SK-N-SH (cell line): ENCODE measurements around the gene FIGNL2. TPM values are rescaled to one million over a fixed set of nuclear protein-coding genes. Genes with fewer than 3 reads are reported as not detected.

Experiments used
- CTCF ChIA-PET: fragments of 300-600, 350-600 bp; formaldehyde crosslinking; extraction: SDS; loops from one replicate; lab custom pipeline; 2021; lab: Yijun Ruan, JAX
- POLR2A ChIA-PET: fragments of 350-600 bp; sonication (Branson Sonifier 250); formaldehyde crosslinking; extraction: SDS; loops from one replicate; lab custom pipeline; 2020; ENCODE audit warnings: antibody characterized with exemption, inconsistent platforms; lab: Yijun Ruan, JAX
- DNase-seq: peaks from one replicate; pipeline ENCODE4 v3.0.0; 2012
- H2AFZ ChIP-seq: fragments of 200-600 bp; sonication (generic); 2 replicates; pipeline ENCODE4 v1.8.1; 2016; ENCODE audit warnings: antibody characterized with exemption, mild to moderate bottlenecking, low read depth
- H3F3A ChIP-seq: fragments of 200-600 bp; sonication (generic); replicated peaks from 2 replicates; pipeline ENCODE3; 2016; ENCODE audit warnings: antibody characterized with exemption, mild to moderate bottlenecking; ENCODE audit not compliant: insufficient read depth
- H3K27ac ChIP-seq, 2 experiments: fragments of 200-500 bp in 1 of 2; fragments of 200-600 bp in 1 of 2; sonication (Bioruptor generic) in 1 of 2; sonication (generic), shearing (Covaris generic) in 1 of 2; 2 replicates each; pipeline versions ENCODE4 v1.5.1 to v1.6.1; 2014 to 2016; ENCODE audit warnings: low read depth in 2 of 2, inconsistent platforms in 1 of 2, low read length in 1 of 2, mild to moderate bottlenecking in 1 of 2, mixed read lengths in 1 of 2
- H3K27me3 ChIP-seq: fragments of 200-600 bp; sonication (generic), shearing (Covaris generic); 2 replicates; pipeline ENCODE4 v1.6.1; 2016; ENCODE audit warnings: mixed run types; ENCODE audit not compliant: insufficient read depth
- H3K36me3 ChIP-seq, 2 experiments: fragments of 200-500 bp in 1 of 2; fragments of 200-600 bp in 1 of 2; sonication (Bioruptor generic) in 1 of 2; sonication (generic) in 1 of 2; replicated peaks in 1 of 2; 2 replicates each; pipeline versions ENCODE3 to v1.5.1; 2014 to 2016; ENCODE audit warnings: low read length in 1 of 2, mild to moderate bottlenecking in 1 of 2; ENCODE audit not compliant: insufficient read depth in 2 of 2, control insufficient read depth in 1 of 2
- H3K4me1 ChIP-seq, 2 experiments: fragments of 200-500 bp in 1 of 2; fragments of 200-600 bp in 1 of 2; sonication (Bioruptor generic) in 1 of 2; sonication (generic), shearing (Covaris generic) in 1 of 2; 2 replicates each; pipeline versions ENCODE4 v1.5.1 to v1.6.1; 2014 to 2016; ENCODE audit warnings: low read depth in 1 of 2, low read length in 1 of 2, mixed run types in 1 of 2; ENCODE audit not compliant: insufficient read depth in 2 of 2, control insufficient read depth in 1 of 2
- H3K4me2 ChIP-seq: fragments of 200-600 bp; sonication (generic), shearing (Covaris generic); 2 replicates; pipeline ENCODE4 v1.6.1; 2017; ENCODE audit warnings: mixed run types
- H3K4me3 ChIP-seq, 2 experiments: fragments of 200-500 bp in 1 of 2; fragments of 200-600 bp in 1 of 2; sonication (Bioruptor generic) in 1 of 2; sonication (generic), shearing (Covaris generic) in 1 of 2; 2 replicates each; pipeline versions ENCODE4 v1.5.1 to v1.8.1; 2014 to 2016; ENCODE audit warnings: low read depth in 2 of 2, inconsistent platforms in 1 of 2, low read length in 1 of 2, mild to moderate bottlenecking in 1 of 2, mixed read lengths in 1 of 2, moderate library complexity in 1 of 2
- H3K79me2 ChIP-seq: fragments of 200-600 bp; sonication (generic); 2 replicates; pipeline ENCODE4 v1.8.1; 2017; ENCODE audit warnings: mild to moderate bottlenecking; ENCODE audit not compliant: insufficient read depth
- H3K9ac ChIP-seq: fragments of 200-600 bp; sonication (generic); 2 replicates; pipeline ENCODE4 v1.6.1; 2017; ENCODE audit warnings: mixed run types
- H3K9me2 ChIP-seq: fragments of 200-600 bp; sonication (generic); 2 replicates; pipeline ENCODE4 v1.6.1; 2017; ENCODE audit warnings: mixed run types
- H3K9me3 ChIP-seq: fragments of 200-600 bp; sonication (generic); 2 replicates; pipeline ENCODE4 v1.6.1; 2017; ENCODE audit warnings: mixed run types, mild to moderate bottlenecking, moderate library complexity
- H4K20me1 ChIP-seq: fragments of 200-600 bp; sonication (generic); 2 replicates; pipeline ENCODE4 v1.6.1; 2017; ENCODE audit warnings: mild to moderate bottlenecking, mixed run types; ENCODE audit not compliant: insufficient read depth
- CHD2 ChIP-seq: fragments of 150-350 bp; IDR thresholded peaks from 2 replicates; pipeline ENCODE4 v1.6.1; 2018; ENCODE audit warnings: low read length; ENCODE audit not compliant: partially characterized antibody
- CTCF ChIP-seq: fragments of 200-600 bp; sonication (generic); IDR thresholded peaks from 2 replicates; pipeline ENCODE4 v1.6.1; 2017; ENCODE audit warnings: antibody characterized with exemption, mild to moderate bottlenecking, moderate library complexity
- ELF1 ChIP-seq: IDR thresholded peaks from 2 replicates; pipeline ENCODE4 v1.4.0; 2012
- EP300 ChIP-seq, 2 experiments: IDR thresholded peaks; 2 replicates each; pipeline versions ENCODE4 v1.4.0 to v1.6.1; 2012; ENCODE audit warnings: borderline replicate concordance in 1 of 2, low read depth in 1 of 2, low read length in 1 of 2
- EZH2phosphoT487 ChIP-seq: fragments of 200-600 bp; sonication (generic); IDR thresholded peaks from 2 replicates; pipeline ENCODE4 v1.6.1; 2017; ENCODE audit warnings: low read depth, mixed run types, mild to moderate bottlenecking, antibody characterized with exemption, moderate library complexity, borderline replicate concordance
- FOSL2 ChIP-seq: IDR thresholded peaks from 2 replicates; pipeline ENCODE4 v1.4.0; 2012; ENCODE audit warnings: low read depth, mild to moderate bottlenecking, moderate library complexity, borderline replicate concordance
- FOXJ3 ChIP-seq: sonication (generic); formaldehyde crosslinking; IDR thresholded peaks from 2 replicates; pipeline ENCODE4 v1.5.1; 2020; ENCODE audit warnings: mild to moderate bottlenecking, missing genetic modification reagents
- FOXM1 ChIP-seq: IDR thresholded peaks from 2 replicates; pipeline ENCODE4 v1.4.0; 2012; ENCODE audit warnings: low read depth, mild to moderate bottlenecking
- GABPA ChIP-seq: IDR thresholded peaks from 2 replicates; pipeline ENCODE4 v1.4.0; 2012; ENCODE audit warnings: low read depth, mild to moderate bottlenecking
- GATA2 ChIP-seq: sonication (generic); formaldehyde crosslinking; IDR thresholded peaks from 2 replicates; pipeline ENCODE4 v1.5.0; 2020; ENCODE audit warnings: mild to moderate bottlenecking, missing genetic modification reagents
- JUND ChIP-seq: IDR thresholded peaks from 2 replicates; pipeline ENCODE4 v1.4.0; 2012
- MXI1 ChIP-seq: IDR thresholded peaks from 2 replicates; pipeline ENCODE4 v1.6.1; 2012; ENCODE audit warnings: mild to moderate bottlenecking, low read depth, low read length, improper control_type of control experiment
- NFIC ChIP-seq: IDR thresholded peaks from 2 replicates; pipeline ENCODE4 v1.4.0; 2012; ENCODE audit warnings: borderline replicate concordance
- NRF1 ChIP-seq: IDR thresholded peaks from 2 replicates; pipeline ENCODE4 v1.6.1; 2012; ENCODE audit warnings: low read depth, mild to moderate bottlenecking, low read length
- RAD21 ChIP-seq: IDR thresholded peaks from 2 replicates; pipeline ENCODE4 v1.6.1; 2012; ENCODE audit warnings: mild to moderate bottlenecking, low read length
- SIN3A ChIP-seq: IDR thresholded peaks from 2 replicates; pipeline ENCODE4 v1.6.1; 2012; ENCODE audit warnings: low read depth, mild to moderate bottlenecking, low read length, moderate library complexity, borderline replicate concordance
- SMC3 ChIP-seq: IDR thresholded peaks from 2 replicates; pipeline ENCODE4 v1.6.1; 2012; ENCODE audit warnings: low read depth, low read length, improper control_type of control experiment
- TCF12 ChIP-seq: IDR thresholded peaks from 2 replicates; pipeline ENCODE4 v1.4.0; 2012
- TEAD4 ChIP-seq: IDR thresholded peaks from 2 replicates; pipeline ENCODE4 v1.4.0; 2012; ENCODE audit warnings: mild to moderate bottlenecking, borderline replicate concordance; ENCODE audit not compliant: insufficient read depth
- USF1 ChIP-seq: IDR thresholded peaks from 2 replicates; pipeline ENCODE4 v1.4.0; 2012; ENCODE audit warnings: low read depth, borderline replicate concordance
- YY1 ChIP-seq: IDR thresholded peaks from 2 replicates; pipeline ENCODE4 v1.4.0; 2012; ENCODE audit warnings: low read depth, mild to moderate bottlenecking
- whole genome bisulfite sequencing: methylation state at CpG from one replicate; pipeline ENCODE4 v1.1.6; 2017; ENCODE audit warnings: low lambda C conversion rate; 5-methylcytosine and 5-hydroxymethylcytosine counted together
- polyA plus RNA-seq, 3 experiments: library from polyadenylated mRNA; depleted of rRNA; stranded (reverse); fragments of >200 nt; gene quantifications; 2 replicates each; pipeline ENCODE4 v1.2.3, GENCODE V29; 2012
- TF ChIP-seq, protein P1 (sequence below): IDR thresholded peaks from 2 replicates; pipeline ENCODE4 v1.4.0; 2012; ENCODE audit warnings: low read depth, borderline replicate concordance

Gene FIGNL2
- polyA plus RNA-seq, 1 of the 3 experiments (the other 2 are of a cell fraction), result 0.05 TPM

- H3F3A ChIP-seq, result no peaks in the 10 kb centered on the region
- H4K20me1 ChIP-seq, result no peaks in the 10 kb centered on the region
- CTCF ChIA-PET, result interaction anchor here (0.9 to 4.8 kb wide), 7 partner anchors 12 to 186 kb away, joined by 4 to 25 read pairs (median 7); a partner anchor contains a TSS
- no peak overlapping the region for H3K9ac ChIP-seq
- no peaks in the 10 kb centered on the region for H3K79me2 ChIP-seq
- no peaks in the 10 kb centered on the region for H3K9me3 ChIP-seq
- H2AFZ ChIP-seq, result no peak overlapping the region
- no peak overlapping the region for H3K27ac ChIP-seq
- H3K4me2 ChIP-seq, result no peak overlapping the region
- H3K36me3 ChIP-seq, result no peaks in the 10 kb centered on the region
- peaks cover 9% of the 10 kb centered on the region; the same call in 1 of the 2 replicates for H3K27me3 ChIP-seq
- TF ChIP-seq EP300 (IDR thresholded peaks at IDR 0.05; ENCODE audit: borderline replicate concordance in 1 of 2, low read depth in 1 of 2, low read length in 1 of 2), result no peak
- no peak for TF ChIP-seq JUND
- no peak for TF ChIP-seq RAD21
- no peak for TF ChIP-seq TCF12
- no peak for TF ChIP-seq FOXM1
- TF ChIP-seq CTCF, result no peak
- no peak for TF ChIP-seq YY1
- no peak for TF ChIP-seq FOXJ3 (CRISPR knock-in tag)
- no peak for DNase-seq
- POLR2A ChIA-PET, result no interaction called here
- whole genome bisulfite sequencing, result 54% methylated on average over 5 of the region's 5 CpGs
- peaks cover 0 to 49% of the 10 kb centered on the region in 2 experiments; a peak in 1 of 4 replicates for H3K4me1 ChIP-seq
- no peak overlapping the region for H3K4me3 ChIP-seq
- H3K9me2 ChIP-seq, result no peaks in the 10 kb centered on the region
Measured at GRCh38 chr12:51839310-51839947, 9.1 kb downstream of the FIGNL2 start.

DNA sequence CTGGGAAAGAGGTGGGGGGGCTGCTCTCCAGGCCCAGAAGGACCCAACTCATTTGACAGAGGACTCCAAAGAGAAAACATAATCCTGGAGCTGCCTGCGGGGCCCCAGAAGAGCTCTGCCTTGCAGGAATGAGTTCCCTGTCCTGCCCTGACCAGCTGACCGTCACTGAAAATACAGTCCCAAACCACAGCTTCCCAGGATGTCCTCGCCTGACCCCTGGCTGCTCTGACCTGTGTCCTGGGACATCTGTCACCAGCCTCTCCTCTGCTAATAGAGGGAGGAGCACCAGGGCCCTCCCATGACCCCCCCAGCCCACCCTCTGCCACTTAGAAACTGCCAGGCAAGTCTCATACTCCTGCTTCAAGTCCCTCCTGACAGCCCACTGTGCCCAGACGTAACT is 9.8 kb downstream of the FIGNL2 start:
- Histone ChIP-seq H3K27me3 (peaks cover 8% of the 10 kb centered on the region; the same call in 1 of the 2 replicates), H3K27ac (no peak overlapping the region), H3K4me2 (no peak overlapping the region), H4K20me1 (no peaks in the 10 kb centered on the region), H3K36me3 (no peaks in the 10 kb centered on the region), H3K9ac (no peak overlapping the region), H2AFZ (no peak overlapping the region), H3F3A (no peaks in the 10 kb centered on the region), H3K4me1 (peaks cover 0 to 45% of the 10 kb centered on the region in 2 experiments; a peak in 1 of 4 replicates), H3K9me3 (no peaks in the 10 kb centered on the region), H3K79me2 (no peaks in the 10 kb centered on the region), H3K4me3 (no peak overlapping the region), H3K9me2 (no peaks in the 10 kb centered on the region)
- TF ChIP-seq GABPA (no peak), USF1 (no peak), SMC3 (no peak), CHD2 (no peak), ELF1 (no peak), FOSL2 (no peak), FOXM1 (no peak), EZH2phosphoT487 (no peak), NRF1 (no peak), NFIC (no peak), TCF12 (no peak), GATA2 (no peak), SIN3A (no peak), MXI1 (no peak), TEAD4 (no peak), JUND (no peak)
- TF ChIP-seq, protein P1, sequence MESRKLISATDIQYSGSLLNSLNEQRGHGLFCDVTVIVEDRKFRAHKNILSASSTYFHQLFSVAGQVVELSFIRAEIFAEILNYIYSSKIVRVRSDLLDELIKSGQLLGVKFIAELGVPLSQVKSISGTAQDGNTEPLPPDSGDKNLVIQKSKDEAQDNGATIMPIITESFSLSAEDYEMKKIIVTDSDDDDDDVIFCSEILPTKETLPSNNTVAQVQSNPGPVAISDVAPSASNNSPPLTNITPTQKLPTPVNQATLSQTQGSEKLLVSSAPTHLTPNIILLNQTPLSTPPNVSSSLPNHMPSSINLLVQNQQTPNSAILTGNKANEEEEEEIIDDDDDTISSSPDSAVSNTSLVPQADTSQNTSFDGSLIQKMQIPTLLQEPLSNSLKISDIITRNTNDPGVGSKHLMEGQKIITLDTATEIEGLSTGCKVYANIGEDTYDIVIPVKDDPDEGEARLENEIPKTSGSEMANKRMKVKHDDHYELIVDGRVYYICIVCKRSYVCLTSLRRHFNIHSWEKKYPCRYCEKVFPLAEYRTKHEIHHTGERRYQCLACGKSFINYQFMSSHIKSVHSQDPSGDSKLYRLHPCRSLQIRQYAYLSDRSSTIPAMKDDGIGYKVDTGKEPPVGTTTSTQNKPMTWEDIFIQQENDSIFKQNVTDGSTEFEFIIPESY, result no peak
- ChIA-PET CTCF (interaction anchor here (0.9 to 4.8 kb wide), 6 partner anchors 11 to 187 kb away, joined by 4 to 25 read pairs (median 6); a partner anchor contains a TSS), POLR2A (no interaction called here)
- no peak for DNase-seq
- WGBS, result 80% methylated on average over 1 of the region's 4 CpGs
